RKO (cell line): Measurements from ENCODE around the gene C17orf50.

Experiments
- DNase-seq: peaks from one replicate; pipeline ENCODE4 v3.0.0-alpha.2; 2016; ENCODE audit warnings: low spot score

C17orf50 gene

GRCh38 chr17:35788477-35789368, 28.0 kb downstream of the C17orf50 start:
- DNase-seq: peak; percentile 49

- DNase-seq: no peak
Measured at GRCh38 chr17:35790841-35791240, 30.2 kb downstream of the C17orf50 start.

DNA sequence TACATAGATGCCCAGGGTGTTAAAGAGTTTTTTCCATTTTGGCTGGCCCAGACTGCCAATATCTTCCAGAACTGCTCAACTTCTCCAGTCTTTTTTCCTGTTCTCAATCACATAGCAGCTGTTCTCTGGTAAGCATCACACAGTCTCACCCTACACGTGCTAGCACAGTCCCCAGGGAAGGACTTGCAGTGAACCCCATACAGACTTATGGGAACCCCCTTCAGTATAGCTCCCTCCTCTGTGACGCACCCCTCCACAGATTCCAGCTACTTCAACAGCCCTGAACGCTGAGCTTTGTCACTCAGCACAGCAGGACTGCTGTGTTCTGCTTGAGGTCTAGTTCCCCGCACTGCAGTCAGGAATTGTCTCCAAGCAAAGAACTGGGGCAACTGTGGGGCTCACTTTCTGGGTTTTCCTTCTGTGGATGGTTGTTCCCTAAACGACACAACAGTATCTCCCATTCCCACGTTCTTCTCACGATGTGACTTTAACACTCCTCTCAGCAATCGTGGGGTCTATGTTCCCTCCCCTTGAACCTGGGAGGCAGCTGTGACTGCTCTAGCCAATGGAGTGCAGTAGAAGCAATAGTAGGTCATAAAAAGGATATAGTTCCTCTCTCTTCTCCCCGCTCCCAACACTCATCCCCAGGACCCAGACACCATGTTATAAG, 31.1 kb downstream of the C17orf50 start:
- no peak for DNase-seq

DNA sequence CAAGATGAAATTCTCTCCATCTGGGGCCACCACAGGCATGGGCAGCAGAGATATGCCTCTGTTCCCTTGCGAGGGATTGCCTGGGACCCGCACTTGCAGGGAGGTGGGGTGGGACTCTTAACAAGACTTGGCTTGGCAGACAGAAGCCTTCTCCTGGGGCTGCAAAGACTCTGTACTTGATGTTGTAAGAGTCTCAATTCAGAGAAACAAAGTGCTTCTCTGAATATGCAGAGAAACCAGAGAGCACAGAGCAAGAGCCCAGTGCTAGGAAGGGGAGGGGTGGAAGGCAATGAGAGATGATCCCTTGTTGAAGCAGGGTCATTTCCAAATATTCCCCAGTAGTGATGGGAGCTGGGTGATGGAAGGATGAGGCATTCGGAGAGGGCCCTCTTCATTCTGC, 32.6 kb downstream of the C17orf50 start:
- DNase-seq: no peak

DNA sequence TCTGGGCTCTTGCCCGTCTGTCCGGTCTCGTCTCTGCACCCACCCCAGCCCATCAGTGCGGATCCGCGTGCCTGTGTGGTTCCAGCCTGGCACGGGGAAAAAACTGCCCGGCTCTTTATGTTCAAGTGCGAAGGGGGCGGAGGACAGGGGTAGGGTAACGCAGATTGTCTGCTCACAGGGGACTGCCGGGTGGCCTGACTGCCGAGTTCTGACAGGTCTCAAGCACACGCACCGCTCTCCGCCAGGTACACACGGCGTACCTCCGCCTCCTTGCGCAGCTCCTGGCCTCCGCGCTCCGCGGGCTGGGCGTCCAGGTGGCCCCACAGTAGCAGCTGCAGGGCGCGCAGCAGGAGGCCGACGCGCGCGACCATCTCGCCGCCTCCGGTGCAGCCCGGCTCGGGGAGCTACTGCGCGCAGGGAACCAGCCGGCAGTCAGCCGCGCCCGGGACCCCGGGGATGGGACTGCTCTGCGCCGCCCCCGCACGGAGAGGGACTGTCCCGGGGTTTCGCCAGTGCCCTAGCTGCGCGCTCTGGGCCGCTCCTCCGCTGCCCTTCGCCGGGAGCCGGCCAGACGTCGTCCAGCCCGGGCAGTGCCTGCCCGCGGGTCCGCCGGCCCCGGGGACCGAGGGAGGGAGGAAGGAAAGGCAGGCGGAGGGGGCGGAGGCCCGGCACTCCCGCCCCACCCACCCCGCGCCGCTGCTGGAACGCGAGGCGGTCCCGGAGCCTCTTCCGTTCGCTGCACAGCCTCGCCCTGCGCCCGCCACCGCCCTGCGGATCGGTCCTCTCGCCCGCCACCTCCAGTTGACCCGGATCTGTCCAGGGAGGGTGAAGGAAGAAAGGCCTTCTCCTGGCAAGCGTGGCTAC, 34.6 kb downstream of the C17orf50 start, which contains the start of gene MMP28:
Gene MMP28, minus strand, starts transcription at position 635 of the 864 bp plus-strand sequence. Its CDS starts 264 bp downstream, at position 371.
- no peak for DNase-seq

GRCh38 chr17:35795871-35796265, 35.2 kb downstream of the C17orf50 start:
- DNase-seq: no peak

GRCh38 chr17:35796942-35797341, 36.3 kb downstream of the C17orf50 start:
- no peak for DNase-seq

- DNase-seq: no peak
Measured at GRCh38 chr17:35797370-35797769, 36.7 kb downstream of the C17orf50 start.

GRCh38 chr17:35797918-35798317, 37.2 kb downstream of the C17orf50 start:
- DNase-seq: no peak

GRCh38 chr17:35799942-35800341, 39.3 kb downstream of the C17orf50 start:
- no peak for DNase-seq

GRCh38 chr17:35801583-35802224, 41.0 kb downstream of the C17orf50 start:
- no peak for DNase-seq

GRCh38 chr17:35804658-35805192, 44.0 kb downstream of the C17orf50 start:
- DNase-seq: peak; percentile 91

- DNase-seq: peak; percentile 54
Measured at GRCh38 chr17:35807371-35808144, 46.9 kb downstream of the C17orf50 start.

DNA sequence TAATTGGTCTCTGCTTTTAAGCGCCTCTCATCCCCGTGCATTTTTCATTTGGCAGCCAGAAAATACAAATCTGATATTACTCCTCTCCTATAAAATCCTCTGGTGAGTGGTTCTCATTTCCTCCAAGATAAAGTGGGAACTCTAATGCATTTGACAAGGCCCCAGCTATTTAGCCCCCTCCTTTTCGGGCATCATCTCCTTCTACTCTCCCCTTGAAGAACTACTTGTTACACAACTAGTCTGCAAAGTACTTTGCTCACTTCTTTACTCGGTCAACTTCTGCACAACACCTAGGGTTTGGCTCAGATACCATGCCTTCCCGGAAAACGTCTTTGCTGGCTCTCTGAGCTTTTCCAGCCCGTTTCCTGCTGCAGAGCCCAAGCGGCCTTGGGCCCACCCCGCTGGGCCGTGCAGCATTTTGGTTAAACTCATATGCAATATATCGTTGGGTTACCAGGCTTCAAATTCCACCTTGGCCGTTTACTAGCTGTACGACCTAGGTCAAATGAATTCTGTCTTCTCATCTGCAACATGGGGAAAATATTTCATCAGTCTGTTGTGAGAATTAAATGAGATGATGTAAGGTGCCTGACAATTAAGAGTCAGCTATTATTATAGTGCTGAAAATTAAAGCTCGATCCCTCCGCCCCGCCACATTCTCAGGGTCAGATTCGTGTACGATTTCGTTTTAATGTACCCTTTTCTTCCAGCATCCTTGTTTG, 47.7 kb downstream of the C17orf50 start:
- DNase-seq: no peak

DNA sequence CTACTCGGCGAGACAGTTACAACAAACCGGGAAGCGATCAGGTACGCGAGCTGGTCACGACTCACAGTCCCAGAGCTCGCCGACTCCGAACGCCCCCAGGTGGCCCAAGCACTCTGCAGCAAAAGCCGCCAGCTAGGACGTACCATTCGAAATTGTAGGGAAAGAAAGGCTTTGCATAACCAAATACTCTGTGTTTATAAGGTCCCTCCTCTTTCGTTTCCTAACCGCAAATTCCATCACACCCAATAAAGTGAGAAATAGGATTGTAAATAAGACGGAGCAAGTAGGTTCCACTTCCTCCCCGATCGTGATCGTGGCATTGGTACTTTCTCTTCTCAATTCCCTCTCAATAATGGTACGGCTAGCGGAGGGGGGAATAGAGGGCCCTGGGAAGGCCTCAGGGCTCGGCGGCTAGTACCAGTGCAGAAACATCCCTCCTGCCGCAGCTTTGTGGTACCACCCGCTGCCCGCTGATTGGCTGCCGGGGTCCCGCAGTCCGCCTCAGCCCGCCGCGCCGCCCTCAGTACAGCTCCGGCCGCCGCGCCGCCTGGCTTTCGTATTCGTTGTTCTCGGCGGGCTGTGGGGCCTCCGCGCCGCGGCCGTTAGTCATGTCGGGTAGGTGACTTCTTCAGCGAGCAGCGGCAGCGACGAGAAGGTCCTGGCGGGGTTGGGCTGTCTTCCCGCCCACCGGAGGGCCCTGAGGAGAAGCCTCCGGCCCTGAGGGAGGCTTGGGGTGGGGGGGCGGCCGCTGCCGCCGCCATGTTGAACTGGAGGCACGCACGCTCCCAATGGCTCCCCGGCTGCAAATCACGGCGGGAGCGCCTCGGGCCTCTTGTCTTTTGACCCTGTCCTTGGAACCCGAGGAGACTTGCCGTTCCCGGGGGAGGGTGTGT, 48.5 kb downstream of the C17orf50 start, which contains the start of gene TAF15:
Gene TAF15, plus strand, starts transcription at position 523 of the 893 bp plus-strand sequence. Its CDS starts 86 bp downstream, at position 609.
- DNase-seq: peak; percentile 98

DNA sequence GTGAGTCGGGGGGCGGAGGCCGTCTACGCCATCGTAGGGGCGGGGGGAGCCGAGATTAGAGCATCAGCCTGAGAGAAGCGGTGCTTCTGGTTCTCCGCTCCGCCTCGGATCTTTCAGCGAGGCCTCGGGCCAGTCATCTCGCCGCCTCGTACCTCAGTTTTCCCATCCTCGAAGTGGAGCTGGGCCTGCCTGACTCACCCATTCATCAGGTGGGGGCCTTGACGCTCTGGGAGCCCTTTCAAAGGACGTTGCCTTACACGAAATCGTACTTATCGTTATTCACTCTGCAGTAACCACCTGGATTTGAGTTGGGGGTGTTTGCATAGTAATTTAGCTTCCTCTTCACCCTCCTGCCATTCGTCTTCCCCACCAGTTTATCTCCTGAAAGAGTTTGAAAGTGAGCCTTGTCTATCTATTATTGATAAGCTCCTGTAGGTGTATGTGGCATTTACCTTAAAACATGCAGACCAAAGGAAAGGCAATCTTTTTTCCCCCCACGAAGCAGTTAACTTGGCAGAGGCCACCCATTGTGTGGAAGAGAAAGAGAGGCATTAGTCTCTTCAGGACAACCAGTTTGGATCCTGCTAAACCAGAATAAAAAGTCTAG, 49.3 kb downstream of the C17orf50 start:
- peak; percentile 78 for DNase-seq

GRCh38 chr17:35811759-35812158, 51.1 kb downstream of the C17orf50 start:
- DNase-seq: no peak

DNA sequence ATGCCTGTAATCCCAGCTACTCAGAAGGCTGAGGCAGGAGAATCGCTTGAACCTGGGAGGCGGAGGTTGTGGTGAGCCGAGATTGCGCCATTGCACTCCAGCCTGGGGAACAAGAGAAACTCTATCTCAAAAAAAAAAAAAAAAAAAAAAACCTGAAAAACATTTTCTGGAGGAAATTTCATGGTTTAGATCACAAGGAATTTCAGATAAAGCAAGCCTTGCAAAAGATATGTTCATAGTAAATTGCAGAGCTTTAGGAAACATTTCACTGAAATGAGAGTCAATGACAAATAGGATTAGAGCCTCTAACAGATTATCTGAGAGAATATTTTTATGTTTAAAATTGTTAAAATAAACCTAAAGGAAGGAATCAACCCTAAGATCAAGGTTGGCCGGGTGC, 51.8 kb downstream of the C17orf50 start:
- no peak for DNase-seq
